Ishikawa (cell line): ENCODE results near the gene CSTPP1.

Experiments
- CEBPB ChIP-seq: IDR thresholded peaks from 2 replicates; pipeline ENCODE4 v1.6.1; 2012
- CREB1 ChIP-seq: IDR thresholded peaks from 2 replicates; pipeline ENCODE4 v1.6.1; 2012; ENCODE audit warnings: low read depth
- EGR1 ChIP-seq: IDR thresholded peaks from 2 replicates; pipeline ENCODE4 v1.6.1; 2012
- EP300 ChIP-seq: IDR thresholded peaks from 2 replicates; pipeline ENCODE4 v1.6.1; 2012; ENCODE audit warnings: borderline replicate concordance
- FOXM1 ChIP-seq: IDR thresholded peaks from 2 replicates; pipeline ENCODE4 v1.6.1; 2012; ENCODE audit warnings: low read depth, borderline replicate concordance
- NFIC ChIP-seq: IDR thresholded peaks from 2 replicates; pipeline ENCODE4 v1.6.1; 2012
- RAD21 ChIP-seq: IDR thresholded peaks from 2 replicates; pipeline ENCODE4 v1.6.1; 2012; ENCODE audit warnings: low read depth
- TAF1 ChIP-seq: IDR thresholded peaks from 2 replicates; pipeline ENCODE4 v1.6.1; 2012; ENCODE audit warnings: low read depth, mild to moderate bottlenecking
- TCF12 ChIP-seq: IDR thresholded peaks from 2 replicates; pipeline ENCODE4 v1.6.1; 2012; ENCODE audit warnings: low read depth
- TEAD4 ChIP-seq: IDR thresholded peaks from 2 replicates; pipeline ENCODE4 v1.6.1; 2012
- YY1 ChIP-seq: IDR thresholded peaks from 2 replicates; pipeline ENCODE4 v1.6.1; 2012; ENCODE audit warnings: low read depth
- ZBTB7A ChIP-seq: IDR thresholded peaks from 2 replicates; pipeline ENCODE4 v1.6.1; 2012; ENCODE audit warnings: low read depth
- TF ChIP-seq, protein P1 (sequence below): IDR thresholded peaks from 2 replicates; pipeline ENCODE4 v1.6.1; 2012
- TF ChIP-seq, protein P2 (sequence below): IDR thresholded peaks from 2 replicates; pipeline ENCODE4 v1.6.1; 2012
- TF ChIP-seq, protein P3 (sequence below): IDR thresholded peaks from 2 replicates; pipeline ENCODE4 v1.6.1; 2012; ENCODE audit warnings: low read depth, mild to moderate bottlenecking

Gene CSTPP1

DNA sequence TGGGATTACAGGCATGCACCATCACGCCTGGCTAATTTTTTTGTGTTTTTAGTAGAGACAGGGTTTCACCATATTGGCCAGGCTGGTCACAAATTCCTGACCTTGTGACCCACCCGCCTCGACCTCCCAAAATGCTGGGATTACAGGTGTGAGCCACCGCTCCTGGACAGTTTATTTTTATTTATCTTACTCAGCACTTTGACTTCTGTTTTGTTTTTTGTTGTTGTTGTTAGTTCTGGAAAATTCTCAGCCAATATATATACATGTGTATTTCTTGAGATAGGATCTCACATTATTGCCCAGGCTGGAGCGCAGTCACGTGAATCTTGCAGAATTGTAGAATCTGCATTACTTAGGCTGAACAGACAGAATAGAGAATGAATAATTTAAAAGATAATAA lies 107.6 kb downstream of the CSTPP1 start:
- no peak for TF ChIP-seq TCF12
- TF ChIP-seq YY1, result no peak
- TF ChIP-seq ZBTB7A, result no peak
- TF ChIP-seq, protein P1, sequence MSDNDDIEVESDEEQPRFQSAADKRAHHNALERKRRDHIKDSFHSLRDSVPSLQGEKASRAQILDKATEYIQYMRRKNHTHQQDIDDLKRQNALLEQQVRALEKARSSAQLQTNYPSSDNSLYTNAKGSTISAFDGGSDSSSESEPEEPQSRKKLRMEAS, result no peak
- no peak for TF ChIP-seq CEBPB
- no peak for TF ChIP-seq TEAD4
- no peak for TF ChIP-seq TAF1
- TF ChIP-seq, protein P2, sequence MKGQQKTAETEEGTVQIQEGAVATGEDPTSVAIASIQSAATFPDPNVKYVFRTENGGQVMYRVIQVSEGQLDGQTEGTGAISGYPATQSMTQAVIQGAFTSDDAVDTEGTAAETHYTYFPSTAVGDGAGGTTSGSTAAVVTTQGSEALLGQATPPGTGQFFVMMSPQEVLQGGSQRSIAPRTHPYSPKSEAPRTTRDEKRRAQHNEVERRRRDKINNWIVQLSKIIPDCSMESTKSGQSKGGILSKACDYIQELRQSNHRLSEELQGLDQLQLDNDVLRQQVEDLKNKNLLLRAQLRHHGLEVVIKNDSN, result no peak
- no peak for TF ChIP-seq RAD21

DNA sequence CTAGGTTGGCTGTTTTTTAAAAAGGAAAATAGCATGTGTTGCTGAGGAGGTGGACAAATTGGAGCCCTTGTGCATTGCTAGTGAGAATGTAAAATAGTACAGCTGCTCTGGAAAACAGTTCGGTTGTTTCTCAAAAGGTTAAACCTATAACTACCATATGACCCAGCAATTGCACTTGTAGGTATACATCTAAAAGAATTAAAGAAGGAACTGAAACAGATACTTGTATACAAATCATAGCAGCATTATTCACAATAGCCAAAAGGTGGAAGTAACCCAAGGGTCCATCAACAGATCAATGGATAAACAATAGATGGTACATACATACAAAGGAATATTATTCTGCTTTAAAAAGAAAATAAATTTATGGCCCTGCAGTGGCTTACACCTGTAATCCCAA lies 111.4 kb downstream of the CSTPP1 start:
- TF ChIP-seq EP300 (no peak), CEBPB (no peak), TAF1 (no peak), ZBTB7A (no peak), RAD21 (no peak), TEAD4 (no peak), NFIC (no peak), TCF12 (no peak), EGR1 (no peak), FOXM1 (no peak), YY1 (no peak), CREB1 (no peak)
- TF ChIP-seq, protein P1, result no peak
- TF ChIP-seq, protein P2, result no peak
- TF ChIP-seq, protein P3, sequence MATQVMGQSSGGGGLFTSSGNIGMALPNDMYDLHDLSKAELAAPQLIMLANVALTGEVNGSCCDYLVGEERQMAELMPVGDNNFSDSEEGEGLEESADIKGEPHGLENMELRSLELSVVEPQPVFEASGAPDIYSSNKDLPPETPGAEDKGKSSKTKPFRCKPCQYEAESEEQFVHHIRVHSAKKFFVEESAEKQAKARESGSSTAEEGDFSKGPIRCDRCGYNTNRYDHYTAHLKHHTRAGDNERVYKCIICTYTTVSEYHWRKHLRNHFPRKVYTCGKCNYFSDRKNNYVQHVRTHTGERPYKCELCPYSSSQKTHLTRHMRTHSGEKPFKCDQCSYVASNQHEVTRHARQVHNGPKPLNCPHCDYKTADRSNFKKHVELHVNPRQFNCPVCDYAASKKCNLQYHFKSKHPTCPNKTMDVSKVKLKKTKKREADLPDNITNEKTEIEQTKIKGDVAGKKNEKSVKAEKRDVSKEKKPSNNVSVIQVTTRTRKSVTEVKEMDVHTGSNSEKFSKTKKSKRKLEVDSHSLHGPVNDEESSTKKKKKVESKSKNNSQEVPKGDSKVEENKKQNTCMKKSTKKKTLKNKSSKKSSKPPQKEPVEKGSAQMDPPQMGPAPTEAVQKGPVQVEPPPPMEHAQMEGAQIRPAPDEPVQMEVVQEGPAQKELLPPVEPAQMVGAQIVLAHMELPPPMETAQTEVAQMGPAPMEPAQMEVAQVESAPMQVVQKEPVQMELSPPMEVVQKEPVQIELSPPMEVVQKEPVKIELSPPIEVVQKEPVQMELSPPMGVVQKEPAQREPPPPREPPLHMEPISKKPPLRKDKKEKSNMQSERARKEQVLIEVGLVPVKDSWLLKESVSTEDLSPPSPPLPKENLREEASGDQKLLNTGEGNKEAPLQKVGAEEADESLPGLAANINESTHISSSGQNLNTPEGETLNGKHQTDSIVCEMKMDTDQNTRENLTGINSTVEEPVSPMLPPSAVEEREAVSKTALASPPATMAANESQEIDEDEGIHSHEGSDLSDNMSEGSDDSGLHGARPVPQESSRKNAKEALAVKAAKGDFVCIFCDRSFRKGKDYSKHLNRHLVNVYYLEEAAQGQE, result no peak

DNA sequence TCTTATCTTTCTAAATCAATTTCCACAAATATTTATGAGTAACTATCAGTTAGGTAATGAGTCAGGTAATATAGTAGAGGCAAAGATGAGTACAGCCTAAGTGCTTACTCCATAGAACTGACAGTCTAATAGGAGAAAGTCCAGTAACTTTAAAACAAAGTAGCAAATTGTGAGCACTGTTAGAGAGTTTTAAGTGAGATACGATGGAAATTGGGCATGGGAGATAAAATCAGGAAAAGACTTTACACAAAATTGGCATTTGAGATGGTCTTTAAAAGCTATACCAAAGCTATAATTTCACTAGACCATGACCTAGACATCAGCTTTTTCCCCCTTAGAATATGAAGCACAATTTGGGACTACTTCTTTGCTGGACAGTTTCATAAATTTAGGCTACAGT lies 113.7 kb downstream of the CSTPP1 start:
- TF ChIP-seq ZBTB7A (no peak), EP300 (no peak), EGR1 (no peak), RAD21 (no peak)

DNA sequence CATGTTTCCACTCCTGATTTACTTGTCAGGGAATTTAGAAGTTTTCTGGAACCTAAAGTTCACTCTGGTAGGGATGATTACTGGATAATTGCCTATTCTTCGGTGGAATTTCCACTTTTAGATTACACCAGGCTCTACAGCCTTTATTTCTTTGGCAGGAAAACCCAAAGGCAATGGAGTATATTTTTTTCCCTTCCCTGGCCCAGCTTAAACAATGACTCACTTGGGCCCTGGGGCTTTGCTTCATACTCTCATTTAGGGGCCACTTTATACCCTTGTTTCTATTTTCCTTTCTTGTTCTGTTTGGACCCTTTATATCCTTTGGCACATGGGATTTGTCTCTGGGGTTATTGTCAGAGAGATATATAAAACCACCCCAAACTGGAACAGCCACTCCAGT lies 114.7 kb downstream of the CSTPP1 start:
- TF ChIP-seq NFIC (no peak), TEAD4 (no peak)

DNA sequence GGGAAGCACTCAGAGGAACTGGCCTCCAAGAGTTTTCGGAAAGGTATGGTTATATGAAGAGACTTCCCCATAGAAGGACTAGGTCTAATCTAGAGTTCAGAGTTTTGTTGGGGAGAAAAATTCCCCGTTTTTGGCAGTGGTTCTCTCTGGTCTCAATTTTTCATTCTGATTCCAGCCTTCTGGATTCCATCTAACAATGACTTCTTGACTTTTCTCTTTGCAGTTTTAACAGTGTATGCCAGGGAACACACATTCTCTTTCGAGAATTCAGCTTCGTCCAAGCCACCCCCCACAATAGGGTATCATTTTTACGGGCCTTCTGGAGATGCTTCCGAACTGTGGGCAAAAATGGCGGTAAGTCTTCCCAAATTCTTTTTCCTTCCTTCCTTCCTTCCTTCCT lies 115.6 kb downstream of the CSTPP1 start:
- TF ChIP-seq TEAD4, result no peak
- no peak for TF ChIP-seq EP300
- no peak for TF ChIP-seq FOXM1
- TF ChIP-seq, protein P1, result no peak
- TF ChIP-seq NFIC, result no peak
- TF ChIP-seq ZBTB7A, result no peak
- TF ChIP-seq, protein P3, result no peak
- no peak for TF ChIP-seq CEBPB
- TF ChIP-seq RAD21, result no peak

DNA sequence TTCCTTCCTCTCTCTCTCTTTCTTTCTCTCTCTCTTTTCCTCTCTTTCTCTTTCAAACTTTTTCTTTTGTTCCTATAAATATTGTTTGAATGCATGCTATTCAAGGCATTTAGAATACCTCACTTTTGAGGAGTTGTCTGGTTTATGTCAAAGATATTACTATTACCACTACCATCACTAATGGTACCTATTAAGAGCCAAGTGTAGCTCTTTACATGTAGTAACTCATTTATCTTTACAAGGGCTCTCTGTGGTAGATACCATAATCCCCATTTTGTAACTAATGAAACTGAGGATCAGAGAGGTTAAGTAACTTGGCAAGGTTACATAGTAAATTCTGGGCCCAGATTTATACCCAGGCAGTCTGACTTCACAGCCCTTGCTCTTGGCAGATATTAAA lies 116.0 kb downstream of the CSTPP1 start:
- TF ChIP-seq CREB1, result no peak
- no peak for TF ChIP-seq CEBPB
- no peak for TF ChIP-seq TEAD4
- no peak for TF ChIP-seq ZBTB7A
- TF ChIP-seq, protein P3, result no peak
- TF ChIP-seq YY1, result no peak
- TF ChIP-seq NFIC, result no peak
- no peak for TF ChIP-seq FOXM1
- TF ChIP-seq TAF1, result no peak
